ENCODE results near the gene ZNF548. TPM values are rescaled to one million over a fixed set of nuclear protein-coding genes. Genes with fewer than 3 reads are reported as not detected.

ZNF548 gene
- total RNA-seq, 2 experiments from 2014 or later: 11.9 to 13.3 TPM

Other genes with a start within 250 kb of the ZNF548 start
- not detected for gene ZIM3, start 244.7 kb upstream of the ZNF548 start, total RNA-seq
- not detected for gene DUXA, start 222.4 kb upstream of the ZNF548 start, total RNA-seq
- 10 to 100 TPM; 18.4 to 18.5 TPM for gene ZNF264, start 198.4 kb upstream of the ZNF548 start, total RNA-seq
- gene AURKC, start 158.8 kb upstream of the ZNF548 start, total RNA-seq: 1 to 10 TPM in 1 of 2 experiments, under 1 TPM in 1; 0.40 to 1.2 TPM
- gene ZNF805, start 149.2 kb upstream of the ZNF548 start, total RNA-seq: 1 to 10 TPM; 6.0 to 6.5 TPM
- 10 to 100 TPM; 61.4 to 63.3 TPM for gene ZNF460, start 109.4 kb upstream of the ZNF548 start, total RNA-seq
- 1 to 10 TPM; 3.2 to 3.5 TPM for gene ZNF543, start 69.4 kb upstream of the ZNF548 start, total RNA-seq
- gene ZNF304, start 38.6 kb upstream of the ZNF548 start, total RNA-seq: 1 to 10 TPM; 3.3 to 3.6 TPM
- gene TRAPPC2B, start 26.3 kb upstream of the ZNF548 start, total RNA-seq: 1 to 10 TPM; 3.1 to 3.4 TPM
- gene ZNF547, start 26.3 kb upstream of the ZNF548 start, total RNA-seq: 1 to 10 TPM in 1 of 2 experiments, under 1 TPM in 1; 0.84 to 1.3 TPM
- gene ZNF17, start 21.3 kb downstream of the ZNF548 start, total RNA-seq: 1 to 10 TPM; 4.6 to 6.3 TPM
- gene ZNF749, start 45.5 kb downstream of the ZNF548 start, total RNA-seq: 1 to 10 TPM; 8.2 to 9.9 TPM
- under 1 TPM; 0.15 to 0.19 TPM for gene VN1R1, start 67.3 kb downstream of the ZNF548 start, total RNA-seq
- 1 to 10 TPM; 6.0 to 8.3 TPM for gene ZNF772, start 87.7 kb downstream of the ZNF548 start, total RNA-seq
- 1 to 10 TPM; 5.3 to 5.9 TPM for gene ZNF419, start 97.9 kb downstream of the ZNF548 start, total RNA-seq
- 1 to 10 TPM; 4.2 to 5.0 TPM for gene ZNF773, start 110.1 kb downstream of the ZNF548 start, total RNA-seq
- 1 to 10 TPM; 1.8 TPM for gene ZNF549, start 137.5 kb downstream of the ZNF548 start, total RNA-seq
- gene ZNF550, start 170.0 kb downstream of the ZNF548 start, total RNA-seq: 1 to 10 TPM; 6.6 to 9.3 TPM
- gene ZNF416, start 189.1 kb downstream of the ZNF548 start, total RNA-seq: 1 to 10 TPM; 1.5 to 2.0 TPM
- 1 to 10 TPM; 3.3 to 3.6 TPM for gene ZIK1, start 194.3 kb downstream of the ZNF548 start, total RNA-seq
- gene ZNF530, start 210.0 kb downstream of the ZNF548 start, total RNA-seq: 1 to 10 TPM; 4.0 to 4.4 TPM
- 1 to 10 TPM; 6.9 to 7.0 TPM for gene ZNF134, start 224.4 kb downstream of the ZNF548 start, total RNA-seq
- gene ZNF211, start 243.3 kb downstream of the ZNF548 start, total RNA-seq: 1 to 10 TPM; 5.2 to 5.7 TPM

Measured in activated naive CD4-positive, alpha-beta T cell treated with anti-CD3 and anti-CD28 coated beads for 36 hours (primary cell).